HepG2 (cell line): ENCODE data around the gene MIDN. TPM values are rescaled to one million over a fixed set of nuclear protein-coding genes. Genes with fewer than 3 reads are reported as not detected.
A peak's percentile ranks its signal among the peaks of the same experiment; 100 is the strongest.

Source experiments
- ATAC-seq: fragments of 200-7000 bp; cut with Tn5 transposase; 3 replicates; pipeline ENCODE4 v1.9.1; 2020; ENCODE audit warnings: mild to moderate bottlenecking, moderate library complexity
- BruUV-seq: library from RNA; stranded (reverse); fragments of 400-500 nt; replicated peaks from 2 replicates; lab custom pipeline; 2021; lab: Mats Ljungman, UMichigan
- CTCF ChIA-PET: fragments of 300-600 bp; formaldehyde crosslinking; extraction: SDS; loops from one replicate; lab custom pipeline; 2021; ENCODE audit warnings: low total read pairs, inconsistent platforms, low intra/inter-chr PET ratio; lab: Yijun Ruan, JAX
- POLR2A ChIA-PET: fragments of 350-600 bp; sonication (Branson Sonifier 250); formaldehyde crosslinking; loops from one replicate; lab custom pipeline; 2020; ENCODE audit warnings: antibody characterized with exemption, inconsistent platforms; lab: Yijun Ruan, JAX
- DNase-seq: peaks from one replicate; pipeline ENCODE4 v3.0.0-alpha.2; 2015; ENCODE audit warnings: low spot score
- FAIRE-seq: peaks from 3 replicates; lab custom pipeline; 2011; peaks lifted over from hg19 to GRCh38; lab: Jason Lieb, UNC
- H2AFZ ChIP-seq: one replicate; pipeline ENCODE4 v1.6.1; 2011; ENCODE audit warnings: low read length, inconsistent platforms
- H3K27ac ChIP-seq: fragments of 300-600 bp; 3 replicates; pipeline ENCODE4 v1.8.0; 2011; ENCODE audit warnings: mixed run types, mild to moderate bottlenecking, mixed read lengths, low read length, inconsistent platforms; ENCODE audit not compliant: insufficient read depth; ENCODE audit errors: extremely low read length
- H3K27me3 ChIP-seq, 2 experiments: fragments of 200-600 bp in 1 of 2; 2 replicates in 1 of 2; 3 replicates in 1 of 2; pipeline versions ENCODE4 v1.6.0 to v1.8.0; 2011; ENCODE audit warnings: low read length in 2 of 2, mild to moderate bottlenecking in 2 of 2, moderate library complexity in 2 of 2, inconsistent platforms in 1 of 2; ENCODE audit not compliant: insufficient read depth in 2 of 2, control insufficient read depth in 1 of 2
- H3K36me3 ChIP-seq, 2 experiments: fragments of 200-600 bp in 1 of 2; replicated peaks in 1 of 2; 2 replicates in 1 of 2; 3 replicates in 1 of 2; pipeline versions ENCODE4 v1.5.1 to v1.8.0; 2011; ENCODE audit warnings: low read length in 2 of 2, inconsistent platforms in 1 of 2; ENCODE audit not compliant: insufficient read depth in 2 of 2, control insufficient read depth in 1 of 2
- H3K4me1 ChIP-seq: 2 replicates; pipeline ENCODE4 v1.5.1; 2012; ENCODE audit warnings: low read length, inconsistent platforms; ENCODE audit not compliant: insufficient read depth
- H3K4me2 ChIP-seq: 2 replicates; pipeline ENCODE4 v1.6.0; 2011; ENCODE audit warnings: low read depth, low read length, inconsistent platforms
- H3K4me3 ChIP-seq, 3 experiments: fragments of 200-600 bp in 1 of 3; sonication (generic), shearing (Covaris generic) in 1 of 3; replicated peaks in 1 of 3; 2 replicates each; pipeline ENCODE4 v1.5.1; 2011 to 2016; ENCODE audit warnings: low read length in 3 of 3, inconsistent platforms in 2 of 3, low read depth in 2 of 3, mild to moderate bottlenecking in 2 of 3, control low read depth in 1 of 3, mixed read lengths in 1 of 3; ENCODE audit not compliant: insufficient read depth in 1 of 3
- H3K79me2 ChIP-seq: one replicate; pipeline ENCODE4 v1.6.1; 2011; ENCODE audit warnings: low read length, inconsistent platforms; ENCODE audit not compliant: insufficient read depth
- H3K9ac ChIP-seq: 2 replicates; pipeline ENCODE4 v1.6.0; 2011; ENCODE audit warnings: mild to moderate bottlenecking, low read depth, low read length, inconsistent platforms; ENCODE audit not compliant: insufficient read depth
- H3K9me3 ChIP-seq: 2 replicates; pipeline ENCODE4 v1.5.1; 2012; ENCODE audit warnings: mild to moderate bottlenecking, low read length
- H4K20me1 ChIP-seq: 2 replicates; pipeline ENCODE4 v1.6.0; 2011; ENCODE audit warnings: inconsistent platforms, mild to moderate bottlenecking, low read length, moderate library complexity; ENCODE audit not compliant: insufficient read depth
- AGO2 ChIP-seq: fragments of 200-400 bp; formaldehyde crosslinking; optimal IDR thresholded peaks from 2 replicates; pipeline ENCODE3; 2017; ENCODE audit warnings: mild to moderate bottlenecking, low read depth, low read length, moderate library complexity
- CENPX ChIP-seq: sonication (generic); formaldehyde crosslinking; IDR thresholded peaks from 2 replicates; pipeline ENCODE4 v1.9.0; 2021; ENCODE audit warnings: mild to moderate bottlenecking, missing genetic modification reagents, moderate library complexity
- GLMP ChIP-seq: sonication (generic); formaldehyde crosslinking; IDR thresholded peaks from 2 replicates; pipeline ENCODE4 v1.9.0; 2021; ENCODE audit warnings: missing genetic modification reagents, mild to moderate bottlenecking, borderline replicate concordance
- HINFP ChIP-seq: sonication (generic); formaldehyde crosslinking; IDR thresholded peaks from 2 replicates; pipeline ENCODE4 v1.4.0; 2020; ENCODE audit warnings: low read depth, mild to moderate bottlenecking, missing genetic modification reagents
- KMT2A ChIP-seq: sonication (generic); formaldehyde crosslinking; IDR thresholded peaks from 2 replicates; pipeline ENCODE4 v1.4.0; 2020; ENCODE audit warnings: missing genetic modification reagents
- MED8 ChIP-seq: sonication (generic); formaldehyde crosslinking; IDR thresholded peaks from 2 replicates; pipeline ENCODE4 v1.8.1; 2023; ENCODE audit warnings: mild to moderate bottlenecking, missing genetic modification reagents; ENCODE audit not compliant: insufficient replicate concordance
- NFE2 ChIP-seq: sonication (generic); formaldehyde crosslinking; IDR thresholded peaks from 2 replicates; pipeline ENCODE4 v1.4.0; 2020; ENCODE audit warnings: missing genetic modification reagents
- RXRB ChIP-seq: IDR thresholded peaks from 2 replicates; pipeline ENCODE4 v1.6.1; 2016; ENCODE audit warnings: borderline replicate concordance, missing genetic modification reagents, missing compliant biosample characterization
- SRSF1 ChIP-seq: fragments of 200-400 bp; formaldehyde crosslinking; optimal IDR thresholded peaks from 2 replicates; pipeline ENCODE3; 2017; ENCODE audit warnings: mild to moderate bottlenecking, low read depth, low read length, moderate library complexity
- THAP7 ChIP-seq: sonication (generic); formaldehyde crosslinking; IDR thresholded peaks from 2 replicates; pipeline ENCODE4 v1.8.1; 2023; ENCODE audit warnings: mild to moderate bottlenecking, missing genetic modification reagents
- TOE1 ChIP-seq: sonication (generic); formaldehyde crosslinking; IDR thresholded peaks from 2 replicates; pipeline ENCODE4 v1.4.0; 2020; ENCODE audit warnings: mild to moderate bottlenecking, missing genetic modification reagents
- ZBTB42 ChIP-seq: sonication (generic); formaldehyde crosslinking; IDR thresholded peaks from 2 replicates; pipeline ENCODE4 v1.5.0; 2020; ENCODE audit warnings: mild to moderate bottlenecking, missing genetic modification reagents
- ZNF441 ChIP-seq: sonication (generic); formaldehyde crosslinking; IDR thresholded peaks from 2 replicates; pipeline ENCODE4 v1.7.0; 2021; ENCODE audit warnings: missing genetic modification reagents, borderline replicate concordance
- ZNF572 ChIP-seq: sonication (generic); formaldehyde crosslinking; IDR thresholded peaks from 2 replicates; pipeline ENCODE4 v1.5.1; 2020; ENCODE audit warnings: mild to moderate bottlenecking, missing genetic modification reagents
- ZNF607 ChIP-seq: sonication (generic); formaldehyde crosslinking; IDR thresholded peaks from 2 replicates; pipeline ENCODE4 v1.5.1; 2020; ENCODE audit warnings: missing genetic modification reagents, mild to moderate bottlenecking, borderline replicate concordance
- ZNF670 ChIP-seq: sonication (generic); formaldehyde crosslinking; IDR thresholded peaks from 2 replicates; pipeline ENCODE4 v1.8.0; 2022; ENCODE audit warnings: mild to moderate bottlenecking, missing genetic modification reagents, borderline replicate concordance
- ZNF746 ChIP-seq: sonication (generic); formaldehyde crosslinking; IDR thresholded peaks from 2 replicates; pipeline ENCODE4 v1.8.0; 2022; ENCODE audit warnings: mild to moderate bottlenecking, missing genetic modification reagents
- ZSCAN31 ChIP-seq: sonication (generic); formaldehyde crosslinking; IDR thresholded peaks from 2 replicates; pipeline ENCODE4 v1.5.0; 2020; ENCODE audit warnings: low read depth, mild to moderate bottlenecking, missing genetic modification reagents
- WGBS: methylation state at CpG from one replicate; pipeline ENCODE4 v1.1.6; 2017; ENCODE audit warnings: low lambda C conversion rate; 5-methylcytosine and 5-hydroxymethylcytosine counted together
- in situ Hi-C: cut with HindIII; loops from 2 replicates; pipeline ENCODE4 v1.10.0; 2017; ENCODE audit warnings: low pct_unique_long_range_greater_than_20kb; ENCODE audit not compliant: extremely low pct_ligation_motif_present
- intact Hi-C: fragments of 100-400 bp; cut with micrococcal nuclease; formaldehyde crosslinking; loops from one replicate; pipeline ENCODE4 v1.10.0; 2022; ENCODE audit not compliant: unreplicated experiment
- polyA plus RNA-seq, 8 experiments: library from polyadenylated mRNA; depleted of rRNA in 3 of 8; stranded (reverse) in 7 of 8; unstranded in 1 of 8; fragments of >200 nt; fragmentation: Illumina TruSeq in 4 of 8; extraction: Trizol in 4 of 8; gene quantifications; 2 replicates each; pipeline versions ENCODE4 v1.2.1 to v1.2.3, GENCODE V29; 2011 to 2016; ENCODE audit warnings: low read depth in 4 of 8, missing spikeins in 1 of 8, mixed read lengths in 1 of 8; ENCODE audit not compliant: insufficient read depth in 1 of 8
- total RNA-seq, 5 experiments: library from RNA; depleted of rRNA; stranded (reverse); fragments of >200 nt; fragmentation: Illumina TruSeq; extraction: Trizol; gene quantifications; 2 replicates each; pipeline ENCODE4 v1.2.3, GENCODE V29; 2016; ENCODE audit warnings: low read depth in 1 of 5

Gene MIDN
- total and polyA plus RNA-seq, 2 of the 13 experiments (the other 11 are each of a cell fraction or from before 2014, with no cell fraction given) = 8.4 to 18.0 TPM

- TF ChIP-seq THAP7 (peak; percentile 49; the same call in 1 of the 2 replicates), ZNF746 (0 out of 2 replicates have a peak, but pooled peaks have one; percentile 12), ZNF607 (CRISPR knock-in tag) (peak; percentile 14), HINFP (CRISPR knock-in tag) (no peak), SRSF1 (no peak), ZSCAN31 (CRISPR knock-in tag) (0 out of 2 replicates have a peak, but pooled peaks have one; percentile 12), ZNF670 (CRISPR knock-in tag) (0 out of 2 replicates have a peak, but pooled peaks have one; percentile 11), ZNF441 (CRISPR knock-in tag) (peak; percentile 37; the same call in 1 of the 2 replicates), ZNF572 (CRISPR knock-in tag) (0 out of 2 replicates have a peak, but pooled peaks have one; percentile 9)
Observed at GRCh38 chr19:1261538-1261797, 13.1 kb downstream of the MIDN start (continued).

GRCh38 chr19:1261798-1262622, 13.6 kb downstream of the MIDN start:
- Histone ChIP-seq H3K27me3 (no peaks in the 10 kb centered on the region), H3K27ac (peak overlapping the region; percentile 81), H3K4me3 (peak overlapping the region; percentile 71 to 81 (median 80)), H3K9ac (peak overlapping the region; percentile 78), H3K79me2 (peaks cover 3% of the 10 kb centered on the region), H3K4me1 (peaks cover 72% of the 10 kb centered on the region), H3K4me2 (peak overlapping the region; percentile 98), H3K36me3 (peaks cover 2 to 10% of the 10 kb centered on the region in 2 experiments; a peak in 1 of 5 replicates), H3K9me3 (no peaks in the 10 kb centered on the region), H2AFZ (no peak overlapping the region), H4K20me1 (peaks cover 23% of the 10 kb centered on the region; the same call in 1 of the 2 replicates)
- ATAC-seq = peak; percentile 5
- WGBS = 0% methylated on average over 8 of the region's 28 CpGs
- intact Hi-C loops = no loop called here
- BruUV-seq = no TSS peak
- ChIA-PET CTCF (no interaction called here), POLR2A (interaction anchor here (1.3 to 13.7 kb wide), 7 partner anchors 3 to 23 kb away, joined by 4 to 668 read pairs (median 9); partner anchors contain the start of genes ATP5F1D, CIRBP, FAM174C and MIDN)
- in situ Hi-C loops = no loop called here
- peak; percentile 48 for DNase-seq
- no peak for FAIRE-seq
- TF ChIP-seq NFE2 (CRISPR knock-in tag) = no peak
- no peak for TF ChIP-seq GLMP
- peak; percentile 8 for TF ChIP-seq MED8
- TF ChIP-seq RXRB (CRISPR knock-in tag) = peak; percentile 75
- TF ChIP-seq TOE1 (CRISPR knock-in tag) = no peak
- TF ChIP-seq AGO2 = peak; percentile 67
- TF ChIP-seq ZBTB42 (CRISPR knock-in tag) = no peak
- peak; percentile 36; the same call in 1 of the 2 replicates for TF ChIP-seq KMT2A (CRISPR knock-in tag)
- no peak for TF ChIP-seq CENPX (CRISPR knock-in tag)
